Peyer's patch (tissue), 4 donors: ENCODE results near the gene RPA3.

Source experiments
- POLR2A ChIP-seq, 2 donors: fragments of 450-650 bp; IDR thresholded peaks; one replicate each; pipeline ENCODE4 v1.5.1; 2017; ENCODE audit warnings: antibody characterized with exemption in 2 of 2, mild to moderate bottlenecking in 2 of 2, moderate library complexity in 2 of 2
- TF ChIP-seq, protein P1 (sequence below), 6 experiments: fragments of 450-650 bp in 4 of 6; fragments of 200-600 bp in 2 of 6; sonication (generic) in 1 of 6; IDR thresholded peaks; one replicate each; pipeline ENCODE4 v1.5.1; 2017 to 2019; ENCODE audit warnings: antibody characterized with exemption in 6 of 6, mild to moderate bottlenecking in 3 of 6, moderate library complexity in 1 of 6

DNA sequence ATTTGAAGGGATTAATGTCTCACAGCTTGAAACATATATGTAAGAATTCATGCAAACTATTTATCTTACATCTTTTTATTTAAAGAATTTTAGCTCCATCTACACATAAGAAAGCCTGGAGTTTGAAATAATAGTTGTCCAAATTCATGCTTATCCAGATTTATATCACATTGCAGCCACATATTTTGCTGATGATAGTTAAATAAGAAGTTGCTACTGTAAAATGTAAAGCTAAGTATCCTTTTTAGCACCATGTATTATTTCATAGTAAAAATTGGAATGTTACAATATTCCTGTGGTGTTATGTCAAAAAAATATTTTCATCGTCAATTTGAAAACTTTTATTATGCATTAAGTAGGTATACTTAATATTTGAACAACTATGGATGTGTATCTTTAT, 105.2 kb downstream of the RPA3 start:
- no peak for TF ChIP-seq POLR2A (IDR thresholded peaks at IDR 0.05)
- TF ChIP-seq, protein P1, sequence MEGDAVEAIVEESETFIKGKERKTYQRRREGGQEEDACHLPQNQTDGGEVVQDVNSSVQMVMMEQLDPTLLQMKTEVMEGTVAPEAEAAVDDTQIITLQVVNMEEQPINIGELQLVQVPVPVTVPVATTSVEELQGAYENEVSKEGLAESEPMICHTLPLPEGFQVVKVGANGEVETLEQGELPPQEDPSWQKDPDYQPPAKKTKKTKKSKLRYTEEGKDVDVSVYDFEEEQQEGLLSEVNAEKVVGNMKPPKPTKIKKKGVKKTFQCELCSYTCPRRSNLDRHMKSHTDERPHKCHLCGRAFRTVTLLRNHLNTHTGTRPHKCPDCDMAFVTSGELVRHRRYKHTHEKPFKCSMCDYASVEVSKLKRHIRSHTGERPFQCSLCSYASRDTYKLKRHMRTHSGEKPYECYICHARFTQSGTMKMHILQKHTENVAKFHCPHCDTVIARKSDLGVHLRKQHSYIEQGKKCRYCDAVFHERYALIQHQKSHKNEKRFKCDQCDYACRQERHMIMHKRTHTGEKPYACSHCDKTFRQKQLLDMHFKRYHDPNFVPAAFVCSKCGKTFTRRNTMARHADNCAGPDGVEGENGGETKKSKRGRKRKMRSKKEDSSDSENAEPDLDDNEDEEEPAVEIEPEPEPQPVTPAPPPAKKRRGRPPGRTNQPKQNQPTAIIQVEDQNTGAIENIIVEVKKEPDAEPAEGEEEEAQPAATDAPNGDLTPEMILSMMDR (IDR thresholded peaks at IDR 0.05) = no peak
